Uterus (tissue), 2 donors: ENCODE measurements around the gene ZNF423.

Experiments used
- CTCF ChIP-seq, 4 experiments: fragments of 200-600 bp in 2 of 4; fragments of 450-650 bp in 2 of 4; sonication (generic) in 2 of 4; IDR thresholded peaks; one replicate each; pipeline ENCODE4 v1.5.1; 2016 to 2019; ENCODE audit warnings: antibody characterized with exemption in 4 of 4, mild to moderate bottlenecking in 2 of 4, moderate library complexity in 1 of 4
- POLR2A ChIP-seq, 2 donors: fragments of 450-650 bp; IDR thresholded peaks; one replicate each; pipeline ENCODE4 v1.6.1; 2016; ENCODE audit warnings: antibody characterized with exemption in 2 of 2, mild to moderate bottlenecking in 1 of 2, moderate library complexity in 1 of 2

- TF ChIP-seq CTCF (IDR thresholded peaks at IDR 0.05) (no peak), POLR2A (IDR thresholded peaks at IDR 0.05) (no peak)
Observed at GRCh38 chr16:49466529-49466831, 389.4 kb downstream of the ZNF423 start.
